WTC11 (cell line): Measurements from ENCODE around the gene RPL18. TPM values are rescaled to one million over a fixed set of nuclear protein-coding genes. Genes with fewer than 3 reads are reported as not detected.

Experiments
- ATAC-seq: fragments of 200-7000 bp; cut with Tn5 transposase; 2 replicates; pipeline ENCODE4 v1.10.0; 2021; ENCODE audit warnings: mild to moderate bottlenecking, moderate library complexity
- CTCF ChIA-PET: fragments of 300-600 bp; sonication (Branson Sonifier 250); formaldehyde crosslinking; loops from one replicate; lab custom pipeline; 2021; ENCODE audit warnings: antibody characterized with exemption; lab: Charles Lee
- POLR2A ChIA-PET: fragments of 350-600 bp; sonication (Branson Sonifier 250); formaldehyde crosslinking; loops from one replicate; lab custom pipeline; 2021; ENCODE audit warnings: antibody characterized with exemption; lab: Charles Lee
- DNase-seq: peaks from one replicate; pipeline ENCODE4 v3.0.0; 2021; ENCODE audit warnings: low spot score
- H3K27ac Mint-ChIP-seq: 2 replicates; pipeline ENCODE4 v1.8.0; 2021; ENCODE audit warnings: mixed read lengths
- H3K27me3 Mint-ChIP-seq: 2 replicates; pipeline ENCODE4 v1.8.0; 2021; ENCODE audit warnings: low read depth, mild to moderate bottlenecking, moderate library complexity, mixed read lengths
- H3K36me3 Mint-ChIP-seq: 2 replicates; pipeline ENCODE4 v1.8.0; 2021; ENCODE audit warnings: mixed read lengths
- H3K4me1 Mint-ChIP-seq: 2 replicates; pipeline ENCODE4 v1.8.0; 2022; ENCODE audit warnings: mixed read lengths
- H3K4me3 Mint-ChIP-seq: 2 replicates; pipeline ENCODE4 v1.8.0; 2021; ENCODE audit warnings: mild to moderate bottlenecking, moderate library complexity, mixed read lengths
- H3K9me3 Mint-ChIP-seq: 2 replicates; pipeline ENCODE4 v1.8.0; 2021; ENCODE audit warnings: mixed read lengths
- CBFB ChIP-seq: sonication (generic); formaldehyde crosslinking; IDR thresholded peaks from 2 replicates; pipeline ENCODE4 v1.8.1; 2022; ENCODE audit warnings: mild to moderate bottlenecking, low read depth, missing genetic modification reagents
- CREB1 ChIP-seq: sonication (generic); formaldehyde crosslinking; IDR thresholded peaks from 2 replicates; pipeline ENCODE4 v1.8.0; 2023; ENCODE audit warnings: mild to moderate bottlenecking, missing genetic modification reagents
- EMX1 ChIP-seq: fragments of 250-450 bp; sonication (Bioruptor Pico); IDR thresholded peaks from 2 replicates; pipeline ENCODE4 v1.8.0; 2021; ENCODE audit warnings: mild to moderate bottlenecking
- FOXK1 ChIP-seq: sonication (generic); formaldehyde crosslinking; IDR thresholded peaks from 2 replicates; pipeline ENCODE4 v1.8.0; 2022; ENCODE audit warnings: mild to moderate bottlenecking, moderate library complexity, missing genetic modification reagents
- GABPB1 ChIP-seq: sonication (generic); formaldehyde crosslinking; IDR thresholded peaks from 2 replicates; pipeline ENCODE4 v1.8.1; 2023; ENCODE audit warnings: mild to moderate bottlenecking, missing genetic modification reagents
- GRHL2 ChIP-seq: fragments of 250-450 bp; sonication (Bioruptor Pico); IDR thresholded peaks from 2 replicates; pipeline ENCODE4 v1.8.0; 2022; ENCODE audit warnings: mild to moderate bottlenecking, moderate library complexity; ENCODE audit not compliant: insufficient replicate concordance, severe bottlenecking
- ZNF121 ChIP-seq: sonication (generic); formaldehyde crosslinking; IDR thresholded peaks from 2 replicates; pipeline ENCODE4 v1.8.0; 2023; ENCODE audit warnings: missing genetic modification reagents
- ZNF263 ChIP-seq: sonication (generic); formaldehyde crosslinking; IDR thresholded peaks from 2 replicates; pipeline ENCODE4 v1.8.1; 2022; ENCODE audit warnings: low read depth, mild to moderate bottlenecking, moderate library complexity, missing genetic modification reagents
- ZNF416 ChIP-seq: fragments of 250-450 bp; sonication (Bioruptor Pico); IDR thresholded peaks from 2 replicates; pipeline ENCODE4 v1.9.0; 2021; ENCODE audit warnings: mild to moderate bottlenecking, inconsistent platforms
- ZNF671 ChIP-seq: fragments of 250-450 bp; sonication (Bioruptor Pico); IDR thresholded peaks from 2 replicates; pipeline ENCODE4 v1.8.0; 2021; ENCODE audit warnings: mild to moderate bottlenecking
- total RNA-seq: library from RNA; stranded (reverse); gene quantifications from 3 replicates; pipeline ENCODE4 v1.2.3, GENCODE V29; 2021
- TF ChIP-seq, protein P1 (sequence below): sonication (generic); formaldehyde crosslinking; IDR thresholded peaks from 2 replicates; pipeline ENCODE4 v1.8.0; 2022; ENCODE audit warnings: mild to moderate bottlenecking, missing genetic modification reagents
- TF ChIP-seq, protein P2 (sequence below): sonication (generic); formaldehyde crosslinking; conservative IDR thresholded peaks from 2 replicates; pipeline ENCODE4 v1.8.1; 2023; ENCODE audit warnings: mild to moderate bottlenecking, low read depth, missing genetic modification reagents, moderate library complexity
- TF ChIP-seq, protein P3 (sequence below): sonication (generic); formaldehyde crosslinking; IDR thresholded peaks from 2 replicates; pipeline ENCODE4 v1.8.1; 2023; ENCODE audit warnings: mild to moderate bottlenecking, missing genetic modification reagents
- TF ChIP-seq, protein P4 (sequence below): sonication (generic); formaldehyde crosslinking; IDR thresholded peaks from 2 replicates; pipeline ENCODE4 v1.8.1; 2023; ENCODE audit warnings: mild to moderate bottlenecking, moderate library complexity, missing genetic modification reagents

Gene RPL18
- total RNA-seq, 1 experiment from 2014 or later, result 1,712 TPM

DNA sequence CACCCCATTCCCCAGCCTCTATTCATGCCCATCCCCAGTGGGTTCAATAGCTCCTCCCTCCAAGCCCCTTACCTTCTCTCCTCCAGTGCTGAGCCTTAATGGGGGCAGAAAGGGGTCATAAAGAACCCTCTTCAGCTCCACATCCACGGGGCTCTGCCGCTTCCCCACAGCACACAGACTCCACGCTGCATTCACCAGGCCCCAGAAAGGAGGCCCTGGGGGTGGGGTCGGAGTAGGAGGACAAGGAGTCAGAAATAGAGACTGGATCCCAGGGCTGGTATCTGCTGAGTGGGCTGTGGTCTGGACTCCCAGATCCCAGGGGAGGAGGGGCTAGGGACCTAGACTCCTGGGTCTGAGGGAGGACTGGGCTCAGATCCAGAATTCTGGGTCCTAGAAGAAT, 25.4 kb upstream of the RPL18 start (continued):
- TF ChIP-seq, protein P1, sequence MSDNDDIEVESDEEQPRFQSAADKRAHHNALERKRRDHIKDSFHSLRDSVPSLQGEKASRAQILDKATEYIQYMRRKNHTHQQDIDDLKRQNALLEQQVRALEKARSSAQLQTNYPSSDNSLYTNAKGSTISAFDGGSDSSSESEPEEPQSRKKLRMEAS (CRISPR knock-in tag), result no peak
- TF ChIP-seq GABPB1 (CRISPR knock-in tag) (no peak), ZNF416 (CRISPR knock-in tag) (no peak), EMX1 (CRISPR knock-in tag) (no peak)

DNA sequence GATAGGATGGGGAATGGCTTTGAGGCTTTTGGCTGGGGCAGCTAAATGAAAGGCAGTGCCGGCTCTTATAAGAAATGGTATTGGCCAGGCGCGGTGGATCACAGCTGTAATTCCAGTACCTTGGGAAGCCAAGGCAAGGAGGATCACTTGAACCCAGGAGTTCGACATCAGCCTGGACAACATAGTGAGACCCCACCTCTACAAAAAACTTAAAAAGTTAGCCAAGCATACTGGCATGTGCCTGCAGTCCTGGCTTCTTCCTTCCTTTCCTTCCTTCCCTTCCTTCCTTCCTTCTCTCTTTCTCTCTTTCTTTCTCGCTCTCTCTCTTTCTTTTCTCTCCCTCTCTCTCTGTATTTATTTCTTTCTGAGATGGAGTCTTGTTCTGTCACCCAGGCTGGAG, 23.9 kb upstream of the RPL18 start:
- Mint-ChIP-seq H3K4me1 (peaks cover 27% of the 10 kb centered on the region), H3K36me3 (peaks cover 9% of the 10 kb centered on the region; the same call in 1 of the 2 replicates), H3K4me3 (no peak overlapping the region), H3K27me3 (peaks cover 6% of the 10 kb centered on the region), H3K9me3 (no peaks in the 10 kb centered on the region), H3K27ac (no peak overlapping the region)
- CTCF ChIA-PET, result no interaction called here
- POLR2A ChIA-PET, result no interaction called here
- no peak for ATAC-seq
- TF ChIP-seq ZNF121 (CRISPR knock-in tag), result peak; percentile 58; the same call in 1 of the 2 replicates
- TF ChIP-seq GABPB1 (CRISPR knock-in tag), result no peak
- no peak for DNase-seq

DNA sequence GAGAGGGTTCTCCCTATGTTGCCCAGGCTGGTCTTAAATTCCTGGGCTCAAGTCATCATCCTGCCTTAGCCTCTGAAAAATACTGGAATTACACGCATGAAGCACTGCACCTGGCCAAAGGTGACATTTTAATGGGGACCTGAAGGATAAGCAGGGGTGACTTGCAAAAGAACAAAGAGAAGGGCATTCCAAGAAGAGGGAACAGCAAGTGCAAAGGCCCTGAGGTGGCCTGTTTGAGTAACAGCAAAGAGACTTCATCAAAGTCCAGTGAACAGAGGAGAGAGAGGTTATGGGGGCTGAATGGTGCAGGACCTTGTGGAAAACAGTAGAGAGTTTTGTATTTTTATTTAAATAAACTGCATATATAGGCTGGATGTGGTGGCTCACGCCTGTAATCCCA, 22.9 kb upstream of the RPL18 start:
- H3K9me3 Mint-ChIP-seq, result no peaks in the 10 kb centered on the region
- DNase-seq (no peak), ATAC-seq (no peak)
- ChIA-PET CTCF (interaction anchor here (1.0 kb wide), 1 partner anchor 12 kb away, joined by 3 read pairs; no protein-coding TSS in a partner anchor), POLR2A (no interaction called here)
- H3K27me3 Mint-ChIP-seq, result peaks cover 6% of the 10 kb centered on the region
- peaks cover 9% of the 10 kb centered on the region; the same call in 1 of the 2 replicates for H3K36me3 Mint-ChIP-seq
- no peak for TF ChIP-seq CREB1 (CRISPR knock-in tag)
- no peak for TF ChIP-seq FOXK1 (CRISPR knock-in tag)
- TF ChIP-seq, protein P2, sequence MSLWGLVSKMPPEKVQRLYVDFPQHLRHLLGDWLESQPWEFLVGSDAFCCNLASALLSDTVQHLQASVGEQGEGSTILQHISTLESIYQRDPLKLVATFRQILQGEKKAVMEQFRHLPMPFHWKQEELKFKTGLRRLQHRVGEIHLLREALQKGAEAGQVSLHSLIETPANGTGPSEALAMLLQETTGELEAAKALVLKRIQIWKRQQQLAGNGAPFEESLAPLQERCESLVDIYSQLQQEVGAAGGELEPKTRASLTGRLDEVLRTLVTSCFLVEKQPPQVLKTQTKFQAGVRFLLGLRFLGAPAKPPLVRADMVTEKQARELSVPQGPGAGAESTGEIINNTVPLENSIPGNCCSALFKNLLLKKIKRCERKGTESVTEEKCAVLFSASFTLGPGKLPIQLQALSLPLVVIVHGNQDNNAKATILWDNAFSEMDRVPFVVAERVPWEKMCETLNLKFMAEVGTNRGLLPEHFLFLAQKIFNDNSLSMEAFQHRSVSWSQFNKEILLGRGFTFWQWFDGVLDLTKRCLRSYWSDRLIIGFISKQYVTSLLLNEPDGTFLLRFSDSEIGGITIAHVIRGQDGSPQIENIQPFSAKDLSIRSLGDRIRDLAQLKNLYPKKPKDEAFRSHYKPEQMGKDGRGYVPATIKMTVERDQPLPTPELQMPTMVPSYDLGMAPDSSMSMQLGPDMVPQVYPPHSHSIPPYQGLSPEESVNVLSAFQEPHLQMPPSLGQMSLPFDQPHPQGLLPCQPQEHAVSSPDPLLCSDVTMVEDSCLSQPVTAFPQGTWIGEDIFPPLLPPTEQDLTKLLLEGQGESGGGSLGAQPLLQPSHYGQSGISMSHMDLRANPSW (CRISPR knock-in tag), result no peak
- TF ChIP-seq, protein P3, sequence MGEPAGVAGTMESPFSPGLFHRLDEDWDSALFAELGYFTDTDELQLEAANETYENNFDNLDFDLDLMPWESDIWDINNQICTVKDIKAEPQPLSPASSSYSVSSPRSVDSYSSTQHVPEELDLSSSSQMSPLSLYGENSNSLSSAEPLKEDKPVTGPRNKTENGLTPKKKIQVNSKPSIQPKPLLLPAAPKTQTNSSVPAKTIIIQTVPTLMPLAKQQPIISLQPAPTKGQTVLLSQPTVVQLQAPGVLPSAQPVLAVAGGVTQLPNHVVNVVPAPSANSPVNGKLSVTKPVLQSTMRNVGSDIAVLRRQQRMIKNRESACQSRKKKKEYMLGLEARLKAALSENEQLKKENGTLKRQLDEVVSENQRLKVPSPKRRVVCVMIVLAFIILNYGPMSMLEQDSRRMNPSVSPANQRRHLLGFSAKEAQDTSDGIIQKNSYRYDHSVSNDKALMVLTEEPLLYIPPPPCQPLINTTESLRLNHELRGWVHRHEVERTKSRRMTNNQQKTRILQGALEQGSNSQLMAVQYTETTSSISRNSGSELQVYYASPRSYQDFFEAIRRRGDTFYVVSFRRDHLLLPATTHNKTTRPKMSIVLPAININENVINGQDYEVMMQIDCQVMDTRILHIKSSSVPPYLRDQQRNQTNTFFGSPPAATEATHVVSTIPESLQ (CRISPR knock-in tag), result no peak
- TF ChIP-seq ZNF263, result no peak
- no peak for TF ChIP-seq ZNF671 (CRISPR knock-in tag)
- TF ChIP-seq GRHL2 (CRISPR knock-in tag), result no peak
- no peak for TF ChIP-seq CBFB (CRISPR knock-in tag)
- TF ChIP-seq, protein P4, sequence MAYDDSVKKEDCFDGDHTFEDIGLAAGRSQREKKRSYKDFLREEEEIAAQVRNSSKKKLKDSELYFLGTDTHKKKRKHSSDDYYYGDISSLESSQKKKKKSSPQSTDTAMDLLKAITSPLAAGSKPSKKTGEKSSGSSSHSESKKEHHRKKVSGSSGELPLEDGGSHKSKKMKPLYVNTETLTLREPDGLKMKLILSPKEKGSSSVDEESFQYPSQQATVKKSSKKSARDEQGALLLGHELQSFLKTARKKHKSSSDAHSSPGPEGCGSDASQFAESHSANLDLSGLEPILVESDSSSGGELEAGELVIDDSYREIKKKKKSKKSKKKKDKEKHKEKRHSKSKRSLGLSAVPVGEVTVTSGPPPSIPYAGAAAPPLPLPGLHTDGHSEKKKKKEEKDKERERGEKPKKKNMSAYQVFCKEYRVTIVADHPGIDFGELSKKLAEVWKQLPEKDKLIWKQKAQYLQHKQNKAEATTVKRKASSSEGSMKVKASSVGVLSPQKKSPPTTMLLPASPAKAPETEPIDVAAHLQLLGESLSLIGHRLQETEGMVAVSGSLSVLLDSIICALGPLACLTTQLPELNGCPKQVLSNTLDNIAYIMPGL (CRISPR knock-in tag), result no peak
- H3K27ac Mint-ChIP-seq, result 0 out of 2 replicates have a peak overlapping the region, but pooled peaks have one; percentile 53
- H3K4me3 Mint-ChIP-seq, result no peak overlapping the region
- peaks cover 27% of the 10 kb centered on the region for H3K4me1 Mint-ChIP-seq
